ENCODE data around the gene TRAK2.

DNA sequence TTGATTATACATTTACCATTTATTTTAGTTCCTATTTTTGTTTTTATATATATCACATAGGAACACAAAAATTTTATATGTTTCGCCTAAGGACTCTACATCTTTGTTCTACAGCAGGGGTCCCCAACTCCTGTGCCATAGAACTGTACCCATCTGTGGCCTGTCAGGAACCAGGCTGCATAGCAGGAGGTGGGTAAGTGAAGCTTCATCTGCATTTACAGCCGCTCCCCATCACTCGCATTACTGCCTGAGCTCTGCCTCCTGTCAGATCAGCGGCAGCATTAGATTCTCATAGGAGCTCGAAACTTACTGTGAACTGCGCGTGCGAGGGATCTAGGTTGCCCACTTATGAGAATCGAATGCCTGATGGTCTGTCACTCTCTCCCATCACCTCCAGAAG lies 25.3 kb downstream of the TRAK2 start:
- TF ChIP-seq, protein P1, sequence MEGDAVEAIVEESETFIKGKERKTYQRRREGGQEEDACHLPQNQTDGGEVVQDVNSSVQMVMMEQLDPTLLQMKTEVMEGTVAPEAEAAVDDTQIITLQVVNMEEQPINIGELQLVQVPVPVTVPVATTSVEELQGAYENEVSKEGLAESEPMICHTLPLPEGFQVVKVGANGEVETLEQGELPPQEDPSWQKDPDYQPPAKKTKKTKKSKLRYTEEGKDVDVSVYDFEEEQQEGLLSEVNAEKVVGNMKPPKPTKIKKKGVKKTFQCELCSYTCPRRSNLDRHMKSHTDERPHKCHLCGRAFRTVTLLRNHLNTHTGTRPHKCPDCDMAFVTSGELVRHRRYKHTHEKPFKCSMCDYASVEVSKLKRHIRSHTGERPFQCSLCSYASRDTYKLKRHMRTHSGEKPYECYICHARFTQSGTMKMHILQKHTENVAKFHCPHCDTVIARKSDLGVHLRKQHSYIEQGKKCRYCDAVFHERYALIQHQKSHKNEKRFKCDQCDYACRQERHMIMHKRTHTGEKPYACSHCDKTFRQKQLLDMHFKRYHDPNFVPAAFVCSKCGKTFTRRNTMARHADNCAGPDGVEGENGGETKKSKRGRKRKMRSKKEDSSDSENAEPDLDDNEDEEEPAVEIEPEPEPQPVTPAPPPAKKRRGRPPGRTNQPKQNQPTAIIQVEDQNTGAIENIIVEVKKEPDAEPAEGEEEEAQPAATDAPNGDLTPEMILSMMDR (conservative IDR thresholded peaks at IDR 0.05) = no peak
- no peak for TF ChIP-seq ZFX (IDR thresholded peaks at IDR 0.05)

All from C4-2B (cell line).